BE2C (cell line): Measurements from ENCODE around the gene MYB.

ENCODE experiments used
- DNase-seq: peaks from one replicate; pipeline ENCODE4 v3.0.0-alpha.2; 2020
- H3K27me3 ChIP-seq: fragments of 250-450 bp; sonication (Bioruptor Pico); 2 replicates; pipeline ENCODE4 v1.5.1; 2020; ENCODE audit warnings: mild to moderate bottlenecking
- H3K36me3 ChIP-seq: fragments of 250-450 bp; sonication (Bioruptor Pico); 2 replicates; pipeline ENCODE4 v1.5.1; 2020; ENCODE audit warnings: mild to moderate bottlenecking
- H3K4me1 ChIP-seq: fragments of 250-450 bp; sonication (Bioruptor Pico); 2 replicates; pipeline ENCODE4 v1.5.1; 2020
- H3K4me3 ChIP-seq: 2 replicates; pipeline ENCODE4 v1.5.1; 2011; ENCODE audit warnings: low read depth, low read length
- H3K9me3 ChIP-seq: fragments of 250-450 bp; sonication (Bioruptor Pico); 2 replicates; pipeline ENCODE4 v1.5.1; 2020
- CTCF ChIP-seq: IDR thresholded peaks from 2 replicates; pipeline ENCODE4 v1.5.1; 2012; ENCODE audit warnings: mild to moderate bottlenecking, low read depth, low read length

Gene MYB

GRCh38 chr6:135179920-135180541, 1.1 kb upstream of the MYB start:
- peaks cover 27% of the 10 kb centered on the region for H3K27me3 ChIP-seq
- no peak for TF ChIP-seq CTCF
- H3K4me1 ChIP-seq: no peaks in the 10 kb centered on the region
- DNase-seq: no peak
- H3K4me3 ChIP-seq: peak overlapping the region; percentile 73
- no peaks in the 10 kb centered on the region for H3K36me3 ChIP-seq
- H3K9me3 ChIP-seq: no peaks in the 10 kb centered on the region; the same call in 1 of the 2 replicates

- no peak for TF ChIP-seq CTCF
- peak; percentile 16 for DNase-seq
- no peaks in the 10 kb centered on the region for H3K36me3 ChIP-seq
- H3K9me3 ChIP-seq: no peaks in the 10 kb centered on the region; the same call in 1 of the 2 replicates
- H3K4me1 ChIP-seq: no peaks in the 10 kb centered on the region
- peaks cover 27% of the 10 kb centered on the region for H3K27me3 ChIP-seq
- H3K4me3 ChIP-seq: peak overlapping the region; percentile 68
These were observed 394 bp downstream of the MYB start for GRCh38 chr6:135181333-135182070.

GRCh38 chr6:135182071-135183001, 1.2 kb downstream of the MYB start:
- Histone ChIP-seq H3K27me3 (peaks cover 27% of the 10 kb centered on the region), H3K36me3 (no peaks in the 10 kb centered on the region), H3K4me1 (no peaks in the 10 kb centered on the region), H3K9me3 (no peaks in the 10 kb centered on the region; the same call in 1 of the 2 replicates), H3K4me3 (peak overlapping the region; percentile 68)
- DNase-seq: peak; percentile 25
- TF ChIP-seq CTCF: no peak

- Histone ChIP-seq H3K4me3 (peak overlapping the region; percentile 68), H3K27me3 (peaks cover 27% of the 10 kb centered on the region), H3K9me3 (no peaks in the 10 kb centered on the region; the same call in 1 of the 2 replicates), H3K4me1 (no peaks in the 10 kb centered on the region), H3K36me3 (no peaks in the 10 kb centered on the region)
- no peak for DNase-seq
- no peak for TF ChIP-seq CTCF
These were observed 2.0 kb downstream of the MYB start for GRCh38 chr6:135183002-135183531.

- Histone ChIP-seq H3K27me3 (peaks cover 27% of the 10 kb centered on the region), H3K4me3 (no peak overlapping the region), H3K9me3 (no peaks in the 10 kb centered on the region; the same call in 1 of the 2 replicates), H3K4me1 (no peaks in the 10 kb centered on the region), H3K36me3 (no peaks in the 10 kb centered on the region)
- DNase-seq: peak; percentile 33
- peak; percentile 60 for TF ChIP-seq CTCF
These were observed 2.7 kb downstream of the MYB start for GRCh38 chr6:135183532-135184440.
